ENCODE results near the gene C10orf62.

DNA sequence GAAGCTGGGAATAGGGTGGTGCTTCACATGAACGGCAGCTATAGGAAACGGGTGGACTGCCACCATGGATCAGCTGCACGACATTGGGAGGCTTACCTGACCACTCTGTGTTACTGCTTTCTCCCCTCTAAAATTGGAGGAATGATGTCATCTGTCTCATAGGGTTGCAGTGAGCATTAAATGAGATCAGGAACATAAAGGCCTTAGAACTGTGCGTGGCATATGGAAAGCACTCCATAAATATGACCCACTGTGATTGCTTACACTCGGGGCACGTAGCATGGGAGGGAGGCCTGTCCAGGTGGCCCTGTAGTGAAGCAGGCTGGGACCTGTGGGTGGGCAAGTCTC lies 9.7 kb downstream of the C10orf62 start:
- TF ChIP-seq, protein P1, sequence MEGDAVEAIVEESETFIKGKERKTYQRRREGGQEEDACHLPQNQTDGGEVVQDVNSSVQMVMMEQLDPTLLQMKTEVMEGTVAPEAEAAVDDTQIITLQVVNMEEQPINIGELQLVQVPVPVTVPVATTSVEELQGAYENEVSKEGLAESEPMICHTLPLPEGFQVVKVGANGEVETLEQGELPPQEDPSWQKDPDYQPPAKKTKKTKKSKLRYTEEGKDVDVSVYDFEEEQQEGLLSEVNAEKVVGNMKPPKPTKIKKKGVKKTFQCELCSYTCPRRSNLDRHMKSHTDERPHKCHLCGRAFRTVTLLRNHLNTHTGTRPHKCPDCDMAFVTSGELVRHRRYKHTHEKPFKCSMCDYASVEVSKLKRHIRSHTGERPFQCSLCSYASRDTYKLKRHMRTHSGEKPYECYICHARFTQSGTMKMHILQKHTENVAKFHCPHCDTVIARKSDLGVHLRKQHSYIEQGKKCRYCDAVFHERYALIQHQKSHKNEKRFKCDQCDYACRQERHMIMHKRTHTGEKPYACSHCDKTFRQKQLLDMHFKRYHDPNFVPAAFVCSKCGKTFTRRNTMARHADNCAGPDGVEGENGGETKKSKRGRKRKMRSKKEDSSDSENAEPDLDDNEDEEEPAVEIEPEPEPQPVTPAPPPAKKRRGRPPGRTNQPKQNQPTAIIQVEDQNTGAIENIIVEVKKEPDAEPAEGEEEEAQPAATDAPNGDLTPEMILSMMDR (conservative IDR thresholded peaks at IDR 0.05 in 1 of 2, IDR thresholded peaks at IDR 0.05 in 1 of 2; ENCODE audit: extremely low read depth in 1 of 2, insufficient read depth in 1 of 2, low read depth in 1 of 2, low read length in 2 of 2) = no peak
- no peak for TF ChIP-seq EZH2 (IDR thresholded peaks at IDR 0.05; ENCODE audit: borderline replicate concordance, low read length)
